ENCODE data around the gene ELFN2.

The ELFN2 gene

DNA sequence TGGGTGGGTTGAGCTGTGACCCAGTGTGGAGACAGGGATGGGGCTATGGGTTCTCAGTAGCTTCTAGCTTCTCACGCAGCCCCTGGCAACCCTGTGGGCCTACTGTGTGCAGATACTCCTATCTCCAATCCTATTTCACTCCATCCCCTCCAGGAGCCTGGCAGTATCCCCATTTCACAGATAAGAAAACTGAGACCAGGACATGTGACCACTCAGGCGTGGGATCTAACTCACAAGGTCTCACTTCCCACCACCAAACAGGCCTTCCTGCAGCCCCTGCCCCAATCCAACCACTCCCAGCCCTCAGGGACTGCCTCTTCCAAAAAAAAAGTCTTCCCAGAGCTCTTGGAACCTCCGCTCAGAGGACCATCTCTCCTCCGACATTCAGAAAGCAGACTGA is 15.6 kb downstream of the ELFN2 start:
- H3K36me3 ChIP-seq (ENCODE audit: control insufficient read depth, insufficient read depth, low read length): no peaks in the 10 kb centered on the region
- peaks cover 2% of the 10 kb centered on the region for H3K27me3 ChIP-seq (replicated peaks; ENCODE audit: control insufficient read depth, insufficient read depth, low read length)
- DNase-seq (ENCODE audit: extremely low read depth, insufficient read length): no peak
- H3K4me3 ChIP-seq (replicated peaks; ENCODE audit: low read depth, low read length): no peak overlapping the region
- TF ChIP-seq, protein P1, sequence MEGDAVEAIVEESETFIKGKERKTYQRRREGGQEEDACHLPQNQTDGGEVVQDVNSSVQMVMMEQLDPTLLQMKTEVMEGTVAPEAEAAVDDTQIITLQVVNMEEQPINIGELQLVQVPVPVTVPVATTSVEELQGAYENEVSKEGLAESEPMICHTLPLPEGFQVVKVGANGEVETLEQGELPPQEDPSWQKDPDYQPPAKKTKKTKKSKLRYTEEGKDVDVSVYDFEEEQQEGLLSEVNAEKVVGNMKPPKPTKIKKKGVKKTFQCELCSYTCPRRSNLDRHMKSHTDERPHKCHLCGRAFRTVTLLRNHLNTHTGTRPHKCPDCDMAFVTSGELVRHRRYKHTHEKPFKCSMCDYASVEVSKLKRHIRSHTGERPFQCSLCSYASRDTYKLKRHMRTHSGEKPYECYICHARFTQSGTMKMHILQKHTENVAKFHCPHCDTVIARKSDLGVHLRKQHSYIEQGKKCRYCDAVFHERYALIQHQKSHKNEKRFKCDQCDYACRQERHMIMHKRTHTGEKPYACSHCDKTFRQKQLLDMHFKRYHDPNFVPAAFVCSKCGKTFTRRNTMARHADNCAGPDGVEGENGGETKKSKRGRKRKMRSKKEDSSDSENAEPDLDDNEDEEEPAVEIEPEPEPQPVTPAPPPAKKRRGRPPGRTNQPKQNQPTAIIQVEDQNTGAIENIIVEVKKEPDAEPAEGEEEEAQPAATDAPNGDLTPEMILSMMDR (IDR thresholded peaks at IDR 0.05; ENCODE audit: insufficient read depth, low read length, poor library complexity, severe bottlenecking): no peak

DNA sequence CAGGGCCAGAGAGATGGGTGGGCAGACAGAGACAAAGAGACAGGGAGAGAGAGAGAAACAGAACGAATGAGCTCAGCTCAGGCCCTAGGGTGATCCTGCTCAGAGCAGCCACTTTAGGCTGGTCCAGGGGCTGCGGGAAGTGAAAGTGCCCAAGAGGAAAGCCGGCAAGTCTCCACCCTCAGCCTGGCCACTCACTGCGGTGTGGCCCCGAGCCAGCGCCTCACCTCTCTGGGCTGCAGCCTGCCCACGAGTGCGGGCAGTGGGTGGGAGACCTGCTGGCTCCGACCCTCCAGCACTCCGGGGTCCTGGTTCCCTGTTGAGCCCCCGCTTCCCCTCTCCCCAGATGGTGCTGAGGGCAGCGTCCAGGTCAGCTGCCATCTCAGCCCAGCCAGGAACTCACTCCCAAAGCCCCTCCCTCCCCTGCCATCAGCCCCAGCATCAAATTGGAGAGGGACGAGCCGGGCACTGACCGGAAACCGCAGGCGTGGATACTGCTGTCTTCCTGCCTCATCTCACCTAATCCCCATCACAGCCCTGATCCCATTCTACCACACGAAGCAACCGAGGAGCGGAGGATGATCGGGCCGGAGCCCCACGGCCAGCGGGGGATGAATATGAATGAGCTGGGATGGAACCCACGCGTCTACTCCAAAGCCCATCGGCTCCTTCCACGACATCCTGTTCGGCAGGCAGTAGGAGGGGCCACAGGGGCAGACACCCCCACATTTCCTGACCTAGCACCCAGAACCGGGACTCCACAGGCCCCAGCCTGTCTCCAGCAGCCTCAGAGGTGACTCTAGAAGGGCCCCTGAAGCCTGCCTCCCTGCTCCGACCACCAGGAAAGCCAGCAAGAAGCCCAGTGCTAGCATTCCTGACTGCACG is 16.9 kb downstream of the ELFN2 start:
- H3K4me3 ChIP-seq (replicated peaks; ENCODE audit: low read depth, low read length): no peak overlapping the region
- TF ChIP-seq, protein P1 (IDR thresholded peaks at IDR 0.05; ENCODE audit: insufficient read depth, low read length, poor library complexity, severe bottlenecking): no peak
- DNase-seq (ENCODE audit: extremely low read depth, insufficient read length): no peak

GRCh38 chr22:37409459-37410050 is 17.7 kb downstream of the ELFN2 start:
- no peak for DNase-seq (ENCODE audit: extremely low read depth, insufficient read length)
- Histone ChIP-seq H3K27me3 (replicated peaks; ENCODE audit: control insufficient read depth, insufficient read depth, low read length) (peaks cover 2% of the 10 kb centered on the region), H3K36me3 (ENCODE audit: control insufficient read depth, insufficient read depth, low read length) (no peaks in the 10 kb centered on the region), H3K4me3 (replicated peaks; ENCODE audit: low read depth, low read length) (no peak overlapping the region)
- TF ChIP-seq, protein P1 (IDR thresholded peaks at IDR 0.05; ENCODE audit: insufficient read depth, low read length, poor library complexity, severe bottlenecking): no peak

More for the DNA sequence above, 16.9 kb downstream of the ELFN2 start:
- Histone ChIP-seq H3K36me3 (ENCODE audit: control insufficient read depth, insufficient read depth, low read length) (no peaks in the 10 kb centered on the region), H3K27me3 (replicated peaks; ENCODE audit: control insufficient read depth, insufficient read depth, low read length) (peaks cover 2% of the 10 kb centered on the region)

DNA sequence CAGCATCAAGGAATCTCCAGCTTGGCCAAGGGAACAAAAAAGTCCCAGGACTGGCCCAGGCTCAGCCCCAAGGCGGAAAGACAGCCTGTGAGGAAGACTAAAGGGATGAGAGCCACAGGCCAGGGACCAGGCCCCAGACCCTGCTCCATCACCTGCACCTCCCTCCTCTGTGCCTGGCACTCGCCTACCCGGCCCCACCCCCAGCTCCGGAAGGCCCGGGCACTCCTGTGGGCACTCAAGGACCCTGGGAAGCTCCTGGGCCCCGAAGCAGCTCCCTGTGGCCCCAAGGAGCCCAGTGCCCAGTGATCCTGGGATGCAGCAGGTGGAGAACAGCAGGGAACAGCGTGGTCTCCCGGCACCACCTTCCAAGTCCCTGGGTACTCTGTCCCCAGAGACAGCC is 18.2 kb downstream of the ELFN2 start:
- H3K36me3 ChIP-seq (ENCODE audit: control insufficient read depth, insufficient read depth, low read length): no peaks in the 10 kb centered on the region
- DNase-seq (ENCODE audit: extremely low read depth, insufficient read length): no peak
- TF ChIP-seq, protein P1 (IDR thresholded peaks at IDR 0.05; ENCODE audit: insufficient read depth, low read length, poor library complexity, severe bottlenecking): no peak
- no peak overlapping the region for H3K4me3 ChIP-seq (replicated peaks; ENCODE audit: low read depth, low read length)
- peaks cover 2% of the 10 kb centered on the region for H3K27me3 ChIP-seq (replicated peaks; ENCODE audit: control insufficient read depth, insufficient read depth, low read length)

DNA sequence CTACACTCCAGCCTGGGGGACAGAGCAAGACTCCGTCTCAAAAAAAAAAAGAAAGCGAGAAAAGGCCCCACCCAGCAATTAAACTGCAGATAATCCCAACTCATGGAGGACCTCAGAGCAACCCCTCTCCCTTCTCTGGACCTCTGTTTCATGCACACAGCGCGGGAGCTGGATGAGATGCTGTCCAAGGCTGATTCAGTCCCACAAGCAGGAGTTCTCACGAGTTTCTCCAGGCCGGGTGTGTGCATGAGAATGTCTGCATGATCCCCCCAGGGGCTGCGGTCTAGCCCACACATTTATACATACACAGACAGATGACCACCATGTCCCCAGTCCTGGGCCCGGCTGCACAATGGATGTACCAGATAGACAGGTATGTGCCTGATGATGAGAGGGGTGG is 19.4 kb downstream of the ELFN2 start:
- TF ChIP-seq, protein P1 (IDR thresholded peaks at IDR 0.05; ENCODE audit: insufficient read depth, low read length, poor library complexity, severe bottlenecking): no peak
- no peaks in the 10 kb centered on the region for H3K36me3 ChIP-seq (ENCODE audit: control insufficient read depth, insufficient read depth, low read length)
- peaks cover 2% of the 10 kb centered on the region for H3K27me3 ChIP-seq (replicated peaks; ENCODE audit: control insufficient read depth, insufficient read depth, low read length)
- DNase-seq (ENCODE audit: extremely low read depth, insufficient read length): no peak
- H3K4me3 ChIP-seq (replicated peaks; ENCODE audit: low read depth, low read length): no peak overlapping the region

Measured in GM06990 (cell line).